ENCODE results near the gene CNTFR.

- TF ChIP-seq, protein P1, sequence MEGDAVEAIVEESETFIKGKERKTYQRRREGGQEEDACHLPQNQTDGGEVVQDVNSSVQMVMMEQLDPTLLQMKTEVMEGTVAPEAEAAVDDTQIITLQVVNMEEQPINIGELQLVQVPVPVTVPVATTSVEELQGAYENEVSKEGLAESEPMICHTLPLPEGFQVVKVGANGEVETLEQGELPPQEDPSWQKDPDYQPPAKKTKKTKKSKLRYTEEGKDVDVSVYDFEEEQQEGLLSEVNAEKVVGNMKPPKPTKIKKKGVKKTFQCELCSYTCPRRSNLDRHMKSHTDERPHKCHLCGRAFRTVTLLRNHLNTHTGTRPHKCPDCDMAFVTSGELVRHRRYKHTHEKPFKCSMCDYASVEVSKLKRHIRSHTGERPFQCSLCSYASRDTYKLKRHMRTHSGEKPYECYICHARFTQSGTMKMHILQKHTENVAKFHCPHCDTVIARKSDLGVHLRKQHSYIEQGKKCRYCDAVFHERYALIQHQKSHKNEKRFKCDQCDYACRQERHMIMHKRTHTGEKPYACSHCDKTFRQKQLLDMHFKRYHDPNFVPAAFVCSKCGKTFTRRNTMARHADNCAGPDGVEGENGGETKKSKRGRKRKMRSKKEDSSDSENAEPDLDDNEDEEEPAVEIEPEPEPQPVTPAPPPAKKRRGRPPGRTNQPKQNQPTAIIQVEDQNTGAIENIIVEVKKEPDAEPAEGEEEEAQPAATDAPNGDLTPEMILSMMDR (conservative IDR thresholded peaks at IDR 0.05; ENCODE audit: low read depth in 2 of 2) = no peak
- TF ChIP-seq EZH2phosphoT487 (IDR thresholded peaks at IDR 0.05; ENCODE audit: unreplicated experiment) (no peak), EZH2 (IDR thresholded peaks at IDR 0.05; ENCODE audit: low read depth, unreplicated experiment) (no peak)
- TF ChIP-seq, protein P2, sequence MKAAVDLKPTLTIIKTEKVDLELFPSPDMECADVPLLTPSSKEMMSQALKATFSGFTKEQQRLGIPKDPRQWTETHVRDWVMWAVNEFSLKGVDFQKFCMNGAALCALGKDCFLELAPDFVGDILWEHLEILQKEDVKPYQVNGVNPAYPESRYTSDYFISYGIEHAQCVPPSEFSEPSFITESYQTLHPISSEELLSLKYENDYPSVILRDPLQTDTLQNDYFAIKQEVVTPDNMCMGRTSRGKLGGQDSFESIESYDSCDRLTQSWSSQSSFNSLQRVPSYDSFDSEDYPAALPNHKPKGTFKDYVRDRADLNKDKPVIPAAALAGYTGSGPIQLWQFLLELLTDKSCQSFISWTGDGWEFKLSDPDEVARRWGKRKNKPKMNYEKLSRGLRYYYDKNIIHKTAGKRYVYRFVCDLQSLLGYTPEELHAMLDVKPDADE (IDR thresholded peaks at IDR 0.05) = no peak
These were observed at the start of gene CNTFR for GRCh38 chr9:34589636-34590380.

Data from GM23338 (cell line).